ENCODE measurements around the gene PTPRM.

DNA sequence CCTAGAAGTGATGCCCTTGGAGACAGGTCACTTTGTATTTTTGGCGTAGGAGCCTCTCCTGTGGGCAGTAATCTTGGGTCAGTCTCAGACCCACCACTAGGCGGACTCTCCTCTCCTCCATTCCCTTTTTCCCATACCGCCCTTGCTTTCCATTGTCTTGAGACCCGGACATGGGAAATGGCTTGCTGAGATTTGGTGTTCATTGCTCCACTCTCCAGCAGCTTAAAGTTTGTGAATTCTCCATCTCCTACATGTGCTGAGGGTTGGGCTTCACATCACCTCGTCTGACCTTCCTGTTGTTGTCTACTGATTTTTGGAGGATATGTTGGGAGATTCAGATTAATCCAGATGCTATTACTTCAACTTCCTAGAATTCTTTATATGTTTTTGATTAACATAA is 882.9 kb downstream of the PTPRM start:
- no peak for TF ChIP-seq EZH2phosphoT487 (IDR thresholded peaks at IDR 0.05; ENCODE audit: insufficient read depth, low read depth)
- no peak for TF ChIP-seq EZH2 (IDR thresholded peaks at IDR 0.05; ENCODE audit: insufficient read depth, poor library complexity, severe bottlenecking)
